SU-DHL-6 (cell line): ENCODE measurements around the gene CYBRD1.

Experiments used
- EZH2phosphoT487 ChIP-seq: fragments of 200-600 bp; sonication (generic), shearing (Covaris generic); conservative IDR thresholded peaks from 2 replicates; pipeline ENCODE4 v1.6.1; 2018; ENCODE audit warnings: mild to moderate bottlenecking, antibody characterized with exemption, low read length, moderate library complexity, mixed read lengths
- TF ChIP-seq, protein P1 (sequence below): fragments of 200-600 bp; sonication (generic); IDR thresholded peaks from one replicate; pipeline ENCODE4 v1.5.1; 2017; ENCODE audit warnings: antibody characterized with exemption, mild to moderate bottlenecking, low read length, moderate library complexity; ENCODE audit not compliant: insufficient read depth, poor library complexity, severe bottlenecking

DNA sequence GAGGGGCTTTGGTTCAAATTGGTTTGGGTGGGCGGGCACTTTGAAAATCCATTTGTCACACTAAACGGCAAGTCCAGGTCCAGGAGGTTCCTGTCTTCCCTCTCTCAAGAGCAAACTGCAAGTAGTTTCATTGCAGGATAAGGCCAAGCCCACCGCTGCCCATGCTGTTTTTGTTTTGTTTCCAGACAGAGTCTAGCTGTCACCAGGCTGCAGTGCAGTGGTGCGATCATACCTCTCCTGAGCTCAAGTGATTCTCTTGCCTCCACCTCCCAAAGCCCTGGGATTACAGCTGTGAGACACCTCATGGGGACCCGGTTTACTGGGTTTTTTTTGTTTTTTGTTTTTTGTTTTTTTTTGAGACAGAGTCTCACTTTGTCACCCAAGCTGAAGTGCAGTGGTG is 1.8 kb upstream of the CYBRD1 start:
- TF ChIP-seq, protein P1, sequence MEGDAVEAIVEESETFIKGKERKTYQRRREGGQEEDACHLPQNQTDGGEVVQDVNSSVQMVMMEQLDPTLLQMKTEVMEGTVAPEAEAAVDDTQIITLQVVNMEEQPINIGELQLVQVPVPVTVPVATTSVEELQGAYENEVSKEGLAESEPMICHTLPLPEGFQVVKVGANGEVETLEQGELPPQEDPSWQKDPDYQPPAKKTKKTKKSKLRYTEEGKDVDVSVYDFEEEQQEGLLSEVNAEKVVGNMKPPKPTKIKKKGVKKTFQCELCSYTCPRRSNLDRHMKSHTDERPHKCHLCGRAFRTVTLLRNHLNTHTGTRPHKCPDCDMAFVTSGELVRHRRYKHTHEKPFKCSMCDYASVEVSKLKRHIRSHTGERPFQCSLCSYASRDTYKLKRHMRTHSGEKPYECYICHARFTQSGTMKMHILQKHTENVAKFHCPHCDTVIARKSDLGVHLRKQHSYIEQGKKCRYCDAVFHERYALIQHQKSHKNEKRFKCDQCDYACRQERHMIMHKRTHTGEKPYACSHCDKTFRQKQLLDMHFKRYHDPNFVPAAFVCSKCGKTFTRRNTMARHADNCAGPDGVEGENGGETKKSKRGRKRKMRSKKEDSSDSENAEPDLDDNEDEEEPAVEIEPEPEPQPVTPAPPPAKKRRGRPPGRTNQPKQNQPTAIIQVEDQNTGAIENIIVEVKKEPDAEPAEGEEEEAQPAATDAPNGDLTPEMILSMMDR, result no peak
- TF ChIP-seq EZH2phosphoT487, result no peak
